ENCODE measurements around the gene CIT. TPM values are rescaled to one million over a fixed set of nuclear protein-coding genes. Genes with fewer than 3 reads are reported as not detected.

Gene CIT
- total and polyA plus RNA-seq, 9 of the 15 experiments (the other 6 are each of a cell fraction or from before 2014, with no cell fraction given): 1.1 to 46.7 (median 21.3) TPM

DNA sequence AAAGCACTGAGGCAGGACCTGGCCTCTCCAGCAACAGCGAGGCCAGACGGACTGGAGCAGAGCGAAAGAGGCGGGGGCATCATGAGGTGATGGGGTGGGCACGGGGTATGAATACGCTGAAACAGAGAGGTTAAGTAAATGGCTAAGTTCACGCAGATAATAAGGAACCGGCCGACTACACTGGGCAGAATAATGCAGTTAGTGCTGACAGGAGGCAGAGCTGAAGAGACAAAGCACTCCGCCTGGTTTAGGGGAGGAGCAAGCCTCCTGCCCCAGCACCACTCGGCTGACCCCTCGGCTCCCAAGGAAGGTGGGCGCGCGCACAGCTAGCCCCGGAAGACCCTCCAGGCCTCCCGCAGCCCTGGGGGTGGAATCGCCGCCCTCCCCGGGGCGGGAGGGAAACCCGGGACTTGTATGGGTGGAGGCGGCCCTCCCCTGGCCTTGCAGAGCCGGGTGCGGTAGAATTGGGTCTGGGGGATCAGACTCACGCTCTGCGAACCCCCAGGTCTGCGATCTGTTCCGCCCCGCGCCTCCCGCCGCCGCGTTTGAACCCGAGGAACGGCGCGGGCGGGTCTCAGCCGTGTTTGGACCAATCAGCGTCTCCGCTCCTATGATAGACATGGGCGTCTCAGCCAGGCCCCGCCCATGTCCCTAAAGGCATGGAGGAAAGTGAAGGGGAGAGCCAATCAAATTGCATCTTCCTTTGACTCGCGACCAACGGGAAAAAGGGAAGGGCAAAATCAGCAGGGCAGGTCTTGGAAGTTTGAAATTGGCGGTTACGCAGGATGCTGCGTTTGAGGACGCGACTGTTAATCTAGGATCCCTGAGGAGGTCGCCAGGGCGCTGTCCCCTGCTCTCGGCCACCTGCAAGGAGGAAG lies at the start of gene CIT (continued):
- TF ChIP-seq, protein P1, sequence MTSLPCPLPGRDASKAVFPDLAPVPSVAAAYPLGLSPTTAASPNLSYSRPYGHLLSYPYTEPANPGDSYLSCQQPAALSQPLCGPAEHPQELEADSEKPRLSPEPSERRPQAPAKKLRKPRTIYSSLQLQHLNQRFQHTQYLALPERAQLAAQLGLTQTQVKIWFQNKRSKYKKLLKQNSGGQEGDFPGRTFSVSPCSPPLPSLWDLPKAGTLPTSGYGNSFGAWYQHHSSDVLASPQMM (CRISPR knock-in tag; IDR thresholded peaks at IDR 0.05): no peak
- peak; percentile 55 for TF ChIP-seq ZFX (CRISPR knock-in tag; IDR thresholded peaks at IDR 0.05)
- TF ChIP-seq RB1 (IDR thresholded peaks at IDR 0.05; ENCODE audit: low read depth): peak; percentile 69
- TF ChIP-seq, protein P2, sequence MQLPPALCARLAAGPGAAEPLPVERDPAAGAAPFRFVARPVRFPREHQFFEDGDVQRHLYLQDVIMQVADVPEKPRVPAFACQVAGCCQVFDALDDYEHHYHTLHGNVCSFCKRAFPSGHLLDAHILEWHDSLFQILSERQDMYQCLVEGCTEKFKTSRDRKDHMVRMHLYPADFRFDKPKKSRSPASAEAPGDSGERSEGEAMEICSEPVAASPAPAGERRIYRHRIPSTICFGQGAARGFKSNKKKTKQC (CRISPR knock-in tag; IDR thresholded peaks at IDR 0.05): peak; percentile 57; the same call in 1 of the 2 replicates
- peak; percentile 85 for TF ChIP-seq POLR2A (conservative IDR thresholded peaks at IDR 0.05)
- peak in 1 of 2 experiments; percentile 66; a peak in 1 of 4 replicates for TF ChIP-seq SRF (CRISPR knock-in tag; IDR thresholded peaks at IDR 0.05)
- no peak for TF ChIP-seq ZBTB1 (CRISPR knock-in tag; IDR thresholded peaks at IDR 0.05; ENCODE audit: borderline replicate concordance, low read depth)
- peak; percentile 74 for TF ChIP-seq KDM5B (IDR thresholded peaks at IDR 0.05; ENCODE audit: insufficient replicate concordance, low read depth, low read length)
- TF ChIP-seq, protein P3, sequence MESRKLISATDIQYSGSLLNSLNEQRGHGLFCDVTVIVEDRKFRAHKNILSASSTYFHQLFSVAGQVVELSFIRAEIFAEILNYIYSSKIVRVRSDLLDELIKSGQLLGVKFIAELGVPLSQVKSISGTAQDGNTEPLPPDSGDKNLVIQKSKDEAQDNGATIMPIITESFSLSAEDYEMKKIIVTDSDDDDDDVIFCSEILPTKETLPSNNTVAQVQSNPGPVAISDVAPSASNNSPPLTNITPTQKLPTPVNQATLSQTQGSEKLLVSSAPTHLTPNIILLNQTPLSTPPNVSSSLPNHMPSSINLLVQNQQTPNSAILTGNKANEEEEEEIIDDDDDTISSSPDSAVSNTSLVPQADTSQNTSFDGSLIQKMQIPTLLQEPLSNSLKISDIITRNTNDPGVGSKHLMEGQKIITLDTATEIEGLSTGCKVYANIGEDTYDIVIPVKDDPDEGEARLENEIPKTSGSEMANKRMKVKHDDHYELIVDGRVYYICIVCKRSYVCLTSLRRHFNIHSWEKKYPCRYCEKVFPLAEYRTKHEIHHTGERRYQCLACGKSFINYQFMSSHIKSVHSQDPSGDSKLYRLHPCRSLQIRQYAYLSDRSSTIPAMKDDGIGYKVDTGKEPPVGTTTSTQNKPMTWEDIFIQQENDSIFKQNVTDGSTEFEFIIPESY (CRISPR knock-in tag; IDR thresholded peaks at IDR 0.05): no peak
- peak; percentile 70 for TF ChIP-seq POLR2B (IDR thresholded peaks at IDR 0.05; ENCODE audit: low read depth, partially characterized antibody)
- peak; percentile 34 for TF ChIP-seq RBM25 (IDR thresholded peaks at IDR 0.05; ENCODE audit: low read depth, low read length, severe bottlenecking)
- peak; percentile 98 for TF ChIP-seq MYBL2 (IDR thresholded peaks at IDR 0.05; ENCODE audit: low read depth)
- TF ChIP-seq MYBL2 (CRISPR knock-in tag; IDR thresholded peaks at IDR 0.05; ENCODE audit: borderline replicate concordance): peak; percentile 55; the same call in 1 of the 2 replicates
- peak; percentile 44 for TF ChIP-seq SP2 (IDR thresholded peaks at IDR 0.05; ENCODE audit: extremely low read depth, low read depth, low read length, poor library complexity, severe bottlenecking)
- TF ChIP-seq CTBP1 (IDR thresholded peaks at IDR 0.05; ENCODE audit: borderline replicate concordance): peak; percentile 79; the same call in 1 of the 2 replicates
- TF ChIP-seq ZBTB7A (IDR thresholded peaks at IDR 0.05; ENCODE audit: borderline replicate concordance, control insufficient read depth, low read depth, low read length): peak; percentile 82
- TF ChIP-seq TBP (optimal IDR thresholded peaks at IDR 0.05; ENCODE audit: low read depth, low read length): peak; percentile 75
- TF ChIP-seq MEIS2 (IDR thresholded peaks at IDR 0.05; ENCODE audit: partially characterized antibody): peak; percentile 31
- TF ChIP-seq MYC (IDR thresholded peaks at IDR 0.05; ENCODE audit: low read depth, low read length): no peak; the same call in 1 of the 2 replicates
- TF ChIP-seq MYC (CRISPR knock-in tag; IDR thresholded peaks at IDR 0.05; ENCODE audit: borderline replicate concordance, low read depth): peak; percentile 45; the same call in 1 of the 2 replicates
- no peak for TF ChIP-seq DMBX1 (CRISPR knock-in tag; IDR thresholded peaks at IDR 0.05; ENCODE audit: borderline replicate concordance)
- TF ChIP-seq, protein P4, sequence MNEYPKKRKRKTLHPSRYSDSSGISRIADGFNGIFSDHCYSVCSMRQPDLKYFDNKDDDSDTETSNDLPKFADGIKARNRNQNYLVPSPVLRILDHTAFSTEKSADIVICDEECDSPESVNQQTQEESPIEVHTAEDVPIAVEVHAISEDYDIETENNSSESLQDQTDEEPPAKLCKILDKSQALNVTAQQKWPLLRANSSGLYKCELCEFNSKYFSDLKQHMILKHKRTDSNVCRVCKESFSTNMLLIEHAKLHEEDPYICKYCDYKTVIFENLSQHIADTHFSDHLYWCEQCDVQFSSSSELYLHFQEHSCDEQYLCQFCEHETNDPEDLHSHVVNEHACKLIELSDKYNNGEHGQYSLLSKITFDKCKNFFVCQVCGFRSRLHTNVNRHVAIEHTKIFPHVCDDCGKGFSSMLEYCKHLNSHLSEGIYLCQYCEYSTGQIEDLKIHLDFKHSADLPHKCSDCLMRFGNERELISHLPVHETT (CRISPR knock-in tag; conservative IDR thresholded peaks at IDR 0.05 in 1 of 2, IDR thresholded peaks at IDR 0.05 in 1 of 2): peak in 1 of 2 experiments; percentile 22; a peak in 1 of 4 replicates

All from K562 (cell line).